ENCODE results near the gene METAP1D.

Gene METAP1D

GRCh38 chr2:171979103-171979502 lies 20.6 kb upstream of the METAP1D start:
- no peak for TF ChIP-seq CEBPB (IDR thresholded peaks at IDR 0.05)

DNA sequence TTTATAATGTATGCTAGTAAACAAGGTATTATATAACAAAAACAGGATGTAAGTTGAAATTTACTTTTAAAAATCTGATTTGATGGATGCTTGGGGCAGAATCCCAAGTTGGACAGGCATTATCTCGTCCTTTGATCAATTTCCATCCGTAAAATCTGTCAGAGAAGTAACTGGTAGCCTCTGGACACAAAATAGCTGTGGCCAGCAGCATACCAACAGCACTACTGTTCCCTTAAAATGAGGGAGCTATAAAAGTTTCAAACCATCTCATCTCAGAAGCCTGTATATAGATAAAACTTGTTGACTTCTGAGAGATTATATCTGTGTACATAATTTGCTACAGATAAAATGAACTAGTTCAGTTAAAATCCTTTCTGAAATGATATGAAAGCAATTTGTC lies 14.7 kb upstream of the METAP1D start:
- no peak for TF ChIP-seq EGR1 (IDR thresholded peaks at IDR 0.05)
- no peak for TF ChIP-seq CREB1 (IDR thresholded peaks at IDR 0.05; ENCODE audit: low read depth)
- no peak for TF ChIP-seq YY1 (IDR thresholded peaks at IDR 0.05; ENCODE audit: low read depth)
- no peak for TF ChIP-seq RAD21 (IDR thresholded peaks at IDR 0.05; ENCODE audit: low read depth)
- TF ChIP-seq, protein P1, sequence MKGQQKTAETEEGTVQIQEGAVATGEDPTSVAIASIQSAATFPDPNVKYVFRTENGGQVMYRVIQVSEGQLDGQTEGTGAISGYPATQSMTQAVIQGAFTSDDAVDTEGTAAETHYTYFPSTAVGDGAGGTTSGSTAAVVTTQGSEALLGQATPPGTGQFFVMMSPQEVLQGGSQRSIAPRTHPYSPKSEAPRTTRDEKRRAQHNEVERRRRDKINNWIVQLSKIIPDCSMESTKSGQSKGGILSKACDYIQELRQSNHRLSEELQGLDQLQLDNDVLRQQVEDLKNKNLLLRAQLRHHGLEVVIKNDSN (IDR thresholded peaks at IDR 0.05), result no peak
- no peak for TF ChIP-seq REST (IDR thresholded peaks at IDR 0.05; ENCODE audit: low read depth)
- TF ChIP-seq CEBPB (IDR thresholded peaks at IDR 0.05), result no peak
- TF ChIP-seq EP300 (IDR thresholded peaks at IDR 0.05; ENCODE audit: borderline replicate concordance), result no peak
- no peak for TF ChIP-seq NFIC (IDR thresholded peaks at IDR 0.05)
- TF ChIP-seq ZBTB7A (IDR thresholded peaks at IDR 0.05; ENCODE audit: low read depth), result no peak
- no peak for TF ChIP-seq TCF12 (IDR thresholded peaks at IDR 0.05; ENCODE audit: low read depth)
- no peak for TF ChIP-seq TEAD4 (IDR thresholded peaks at IDR 0.05)
- no peak for TF ChIP-seq FOXM1 (IDR thresholded peaks at IDR 0.05; ENCODE audit: borderline replicate concordance, low read depth)
- TF ChIP-seq, protein P2, sequence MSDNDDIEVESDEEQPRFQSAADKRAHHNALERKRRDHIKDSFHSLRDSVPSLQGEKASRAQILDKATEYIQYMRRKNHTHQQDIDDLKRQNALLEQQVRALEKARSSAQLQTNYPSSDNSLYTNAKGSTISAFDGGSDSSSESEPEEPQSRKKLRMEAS (IDR thresholded peaks at IDR 0.05), result no peak

- TF ChIP-seq, protein P1 (IDR thresholded peaks at IDR 0.05), result no peak
- no peak for TF ChIP-seq TEAD4 (IDR thresholded peaks at IDR 0.05)
- TF ChIP-seq, protein P2 (IDR thresholded peaks at IDR 0.05), result no peak
Measured at GRCh38 chr2:171986778-171987177, 13.0 kb upstream of the METAP1D start.

DNA sequence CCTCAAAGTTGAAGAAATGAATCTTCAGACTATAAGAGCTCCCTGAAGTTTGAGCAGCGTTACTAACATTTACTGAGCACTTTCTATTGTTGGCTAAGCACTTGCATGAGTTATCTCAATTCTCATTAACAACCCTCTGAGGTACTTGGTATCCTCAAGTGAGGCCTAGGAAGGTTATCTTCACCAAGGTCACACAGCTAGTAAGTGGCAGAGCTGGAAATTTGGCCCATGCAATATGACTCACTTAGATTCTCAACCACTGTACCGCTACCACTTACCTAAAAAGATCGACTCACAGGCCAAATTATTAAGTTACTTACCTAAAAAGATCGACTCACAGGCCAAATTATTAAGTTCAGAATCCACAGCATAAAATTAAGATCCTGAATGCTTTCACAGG lies 8.7 kb upstream of the METAP1D start:
- TF ChIP-seq CREB1 (IDR thresholded peaks at IDR 0.05; ENCODE audit: low read depth) (no peak), CEBPB (IDR thresholded peaks at IDR 0.05) (no peak), TEAD4 (IDR thresholded peaks at IDR 0.05) (no peak), YY1 (IDR thresholded peaks at IDR 0.05; ENCODE audit: low read depth) (no peak), NFIC (IDR thresholded peaks at IDR 0.05) (no peak), EP300 (IDR thresholded peaks at IDR 0.05; ENCODE audit: borderline replicate concordance) (no peak), TCF12 (IDR thresholded peaks at IDR 0.05; ENCODE audit: low read depth) (no peak), TAF1 (IDR thresholded peaks at IDR 0.05; ENCODE audit: low read depth) (no peak), RAD21 (IDR thresholded peaks at IDR 0.05; ENCODE audit: low read depth) (no peak)
- TF ChIP-seq, protein P1 (IDR thresholded peaks at IDR 0.05), result no peak

GRCh38 chr2:171995586-171995985 lies 4.2 kb upstream of the METAP1D start:
- TF ChIP-seq TEAD4 (IDR thresholded peaks at IDR 0.05), result no peak
- no peak for TF ChIP-seq YY1 (IDR thresholded peaks at IDR 0.05; ENCODE audit: low read depth)
- no peak for TF ChIP-seq TAF1 (IDR thresholded peaks at IDR 0.05; ENCODE audit: low read depth)
- TF ChIP-seq RAD21 (IDR thresholded peaks at IDR 0.05; ENCODE audit: low read depth), result no peak
- TF ChIP-seq EGR1 (IDR thresholded peaks at IDR 0.05), result no peak
- no peak for TF ChIP-seq TCF12 (IDR thresholded peaks at IDR 0.05; ENCODE audit: low read depth)
- no peak for TF ChIP-seq CEBPB (IDR thresholded peaks at IDR 0.05)
- TF ChIP-seq ZBTB7A (IDR thresholded peaks at IDR 0.05; ENCODE audit: low read depth), result no peak
- TF ChIP-seq REST (IDR thresholded peaks at IDR 0.05; ENCODE audit: low read depth), result no peak
- TF ChIP-seq CREB1 (IDR thresholded peaks at IDR 0.05; ENCODE audit: low read depth), result no peak
- no peak for TF ChIP-seq NFIC (IDR thresholded peaks at IDR 0.05)
- no peak for TF ChIP-seq FOXM1 (IDR thresholded peaks at IDR 0.05; ENCODE audit: borderline replicate concordance, low read depth)

DNA sequence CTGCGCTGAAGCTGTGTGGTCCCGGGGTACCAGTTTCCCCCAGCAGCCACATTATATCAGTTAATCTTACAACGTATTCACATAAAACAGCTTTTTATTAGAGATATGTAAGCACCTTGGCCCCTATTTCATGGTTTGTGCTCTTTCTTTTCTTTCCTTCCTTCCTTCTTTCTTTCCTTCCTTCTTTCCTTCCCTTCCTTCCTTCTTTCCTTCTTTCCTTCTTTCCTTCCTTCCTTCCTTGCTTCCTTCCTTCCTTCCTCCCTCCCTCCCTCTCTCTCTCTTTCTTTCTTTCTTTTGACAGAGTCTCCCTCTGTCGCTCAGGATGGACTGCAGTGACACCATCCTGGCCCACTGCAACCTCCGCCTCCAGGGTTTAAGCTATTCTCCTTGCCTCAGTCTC lies 3.7 kb upstream of the METAP1D start:
- TF ChIP-seq EP300 (IDR thresholded peaks at IDR 0.05; ENCODE audit: borderline replicate concordance), result no peak
- no peak for TF ChIP-seq NFIC (IDR thresholded peaks at IDR 0.05)
- no peak for TF ChIP-seq REST (IDR thresholded peaks at IDR 0.05; ENCODE audit: low read depth)
- TF ChIP-seq TCF12 (IDR thresholded peaks at IDR 0.05; ENCODE audit: low read depth), result no peak
- TF ChIP-seq TAF1 (IDR thresholded peaks at IDR 0.05; ENCODE audit: low read depth), result no peak
- TF ChIP-seq YY1 (IDR thresholded peaks at IDR 0.05; ENCODE audit: low read depth), result no peak
- no peak for TF ChIP-seq CREB1 (IDR thresholded peaks at IDR 0.05; ENCODE audit: low read depth)
- no peak for TF ChIP-seq ZBTB7A (IDR thresholded peaks at IDR 0.05; ENCODE audit: low read depth)
- TF ChIP-seq TEAD4 (IDR thresholded peaks at IDR 0.05), result no peak
- no peak for TF ChIP-seq FOXM1 (IDR thresholded peaks at IDR 0.05; ENCODE audit: borderline replicate concordance, low read depth)
- no peak for TF ChIP-seq EGR1 (IDR thresholded peaks at IDR 0.05)
- TF ChIP-seq, protein P2 (IDR thresholded peaks at IDR 0.05), result no peak
